Common myeloid progenitor, CD34-positive (primary cell): ENCODE measurements around the gene GCN1.

Source experiments
- CTCF ChIA-PET: fragments of 350-600 bp; sonication (Branson Sonifier 250); formaldehyde crosslinking; loops from one replicate; lab custom pipeline; 2021; ENCODE audit warnings: antibody characterized with exemption; lab: Charles Lee
- POLR2A ChIA-PET: fragments of 350-600 bp; sonication (Branson Sonifier 250); formaldehyde crosslinking; loops from one replicate; lab custom pipeline; 2021; ENCODE audit warnings: antibody characterized with exemption; lab: Charles Lee
- DNase-seq, 3 donors: peaks; one replicate each; pipeline versions ENCODE4 v3.0.0 to v3.0.0-alpha.2; 2013
- H3K27ac ChIP-seq, 2 experiments: 1 replicate in 1 of 2; 2 replicates in 1 of 2; pipeline ENCODE4 v1.7.0; 2013; ENCODE audit warnings: inconsistent platforms in 2 of 2, low read length in 2 of 2, mild to moderate bottlenecking in 2 of 2, low read depth in 1 of 2, moderate library complexity in 1 of 2; ENCODE audit not compliant: severe bottlenecking in 2 of 2, insufficient read depth in 1 of 2, poor library complexity in 1 of 2
- H3K27me3 ChIP-seq, 5 experiments: replicated peaks in 2 of 5; 1 replicate in 3 of 5; 2 replicates in 2 of 5; pipeline versions ENCODE4 v1.6.1 to v1.7.0; 2013; ENCODE audit warnings: low read length in 4 of 5, mild to moderate bottlenecking in 2 of 5, moderate library complexity in 2 of 5, inconsistent platforms in 1 of 5; ENCODE audit not compliant: insufficient read depth in 5 of 5, control insufficient read depth in 4 of 5
- H3K36me3 ChIP-seq, 4 experiments: 1 replicate in 2 of 4; 2 replicates in 2 of 4; pipeline versions ENCODE4 v1.6.1 to v1.7.0; 2013; ENCODE audit warnings: low read length in 3 of 4, control low read depth in 1 of 4, mild to moderate bottlenecking in 1 of 4; ENCODE audit not compliant: control insufficient read depth in 4 of 4, insufficient read depth in 4 of 4
- H3K4me1 ChIP-seq, 4 experiments: 1 replicate in 3 of 4; 2 replicates in 1 of 4; pipeline versions ENCODE4 v1.6.1 to v1.7.1; 2013; ENCODE audit warnings: low read length in 3 of 4, mild to moderate bottlenecking in 3 of 4, control low read depth in 1 of 4, inconsistent platforms in 1 of 4, moderate library complexity in 1 of 4; ENCODE audit not compliant: control insufficient read depth in 4 of 4, insufficient read depth in 4 of 4; ENCODE audit errors: control extremely low read depth in 1 of 4
- H3K4me3 ChIP-seq, 7 experiments: 1 replicate in 4 of 7; 2 replicates in 3 of 7; pipeline versions ENCODE4 v1.5.1 to v1.7.0; 2013; ENCODE audit warnings: mild to moderate bottlenecking in 7 of 7, low read length in 6 of 7, moderate library complexity in 6 of 7, inconsistent platforms in 2 of 7, low read depth in 2 of 7, control low read depth in 1 of 7; ENCODE audit not compliant: insufficient read depth in 4 of 7, control insufficient read depth in 1 of 7; ENCODE audit errors: extremely low read depth in 1 of 7
- H3K9me3 ChIP-seq, 5 experiments: 1 replicate in 4 of 5; 2 replicates in 1 of 5; pipeline versions ENCODE4 v1.6.1 to v1.7.1; 2013; ENCODE audit warnings: low read length in 4 of 5, mild to moderate bottlenecking in 2 of 5, inconsistent platforms in 1 of 5, low read depth in 1 of 5, moderate library complexity in 1 of 5; ENCODE audit not compliant: control insufficient read depth in 4 of 5, insufficient read depth in 2 of 5; ENCODE audit errors: control extremely low read depth in 1 of 5
- WGBS: methylation state at CpG from one replicate; pipeline ENCODE4 v1.1.5; 2013; ENCODE audit not compliant: insufficient coverage; 5-methylcytosine and 5-hydroxymethylcytosine counted together

GCN1 gene

DNA sequence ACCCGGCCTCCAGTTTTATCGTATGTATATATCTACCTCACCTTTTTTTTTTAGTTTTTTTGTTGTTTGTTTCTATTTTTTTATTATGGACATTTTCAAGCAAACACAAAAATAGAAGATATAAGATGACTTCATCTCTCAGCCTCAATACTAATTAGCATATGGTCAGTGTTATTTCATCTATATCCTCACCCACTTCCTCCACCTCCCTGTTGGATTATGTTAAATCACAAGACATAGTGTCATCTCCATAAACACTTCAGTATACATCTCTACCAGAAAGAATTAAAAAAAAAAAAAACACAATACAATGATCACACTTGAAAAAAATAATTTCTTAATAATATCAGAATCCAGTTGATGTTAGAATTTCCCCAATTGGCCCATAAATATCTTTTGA, 112.9 kb downstream of the GCN1 start:
- H3K4me3 ChIP-seq = no peak overlapping the region
- CTCF ChIA-PET = no interaction called here
- no peaks in the 10 kb centered on the region for H3K9me3 ChIP-seq
- H3K27me3 ChIP-seq = no peaks in the 10 kb centered on the region
- WGBS = no CpG with 5 or more reads among the region's 2 CpGs
- DNase-seq = no peak
- POLR2A ChIA-PET = no interaction called here
- H3K4me1 ChIP-seq = peaks cover 0 to 15% (median 6%) of the 10 kb centered on the region in 4 experiments
- H3K36me3 ChIP-seq = no peaks in the 10 kb centered on the region
- no peak overlapping the region for H3K27ac ChIP-seq

DNA sequence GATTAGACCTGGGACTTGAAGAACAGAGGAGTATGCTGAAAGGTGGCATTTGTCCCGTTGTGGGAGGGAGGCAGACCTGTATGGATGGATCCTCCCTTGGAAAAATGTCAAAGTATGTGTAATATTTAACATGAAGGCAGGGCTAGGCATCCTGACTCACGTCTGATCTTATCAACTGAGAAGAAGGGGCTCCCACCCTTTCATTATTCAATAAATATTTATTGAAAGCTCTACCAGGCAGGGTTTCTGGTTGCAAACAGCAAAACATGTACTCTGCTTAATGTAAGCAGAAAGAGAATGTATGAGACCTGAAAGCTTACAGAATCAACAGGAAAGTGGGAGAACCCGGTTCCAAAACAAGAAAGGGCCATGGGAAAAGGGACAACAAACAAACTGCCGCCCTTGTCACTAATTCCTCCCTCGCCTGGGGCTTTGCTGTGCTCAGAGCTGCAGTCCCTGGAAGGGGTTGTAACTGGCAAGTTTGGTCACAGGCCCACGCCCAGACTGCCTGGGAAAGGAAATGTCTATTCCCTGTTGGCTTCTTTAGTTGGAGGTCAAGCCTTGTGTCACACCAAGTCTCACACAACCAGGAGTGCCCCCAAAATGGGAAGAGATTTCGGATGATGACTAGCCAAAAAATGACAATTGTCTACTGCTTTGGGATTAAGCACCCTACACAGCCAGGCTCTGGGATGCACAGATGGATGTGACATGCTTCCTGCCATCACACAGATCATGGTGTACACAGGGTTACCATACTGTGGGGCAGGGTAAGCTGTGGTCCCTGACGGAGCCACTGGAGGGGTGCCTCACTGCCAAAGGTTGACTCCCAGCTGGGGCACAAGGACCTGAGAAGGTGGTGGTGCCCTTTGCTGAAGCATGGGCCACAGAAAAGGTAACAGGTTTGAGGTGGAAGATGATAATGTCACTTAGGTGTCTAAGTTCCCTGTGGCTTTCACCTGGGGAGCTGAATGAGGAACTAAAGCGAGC, 114.8 kb downstream of the GCN1 start:
- Histone ChIP-seq H3K4me3 (no peak overlapping the region), H3K27me3 (no peaks in the 10 kb centered on the region), H3K4me1 (peaks cover 0 to 16% (median 8%) of the 10 kb centered on the region in 4 experiments), H3K27ac (no peak overlapping the region), H3K36me3 (no peaks in the 10 kb centered on the region), H3K9me3 (no peaks in the 10 kb centered on the region)
- DNase-seq = no peak
- CTCF ChIA-PET = no interaction called here
- POLR2A ChIA-PET = no interaction called here
- 93% methylated on average over 6 of the region's 9 CpGs for WGBS

DNA sequence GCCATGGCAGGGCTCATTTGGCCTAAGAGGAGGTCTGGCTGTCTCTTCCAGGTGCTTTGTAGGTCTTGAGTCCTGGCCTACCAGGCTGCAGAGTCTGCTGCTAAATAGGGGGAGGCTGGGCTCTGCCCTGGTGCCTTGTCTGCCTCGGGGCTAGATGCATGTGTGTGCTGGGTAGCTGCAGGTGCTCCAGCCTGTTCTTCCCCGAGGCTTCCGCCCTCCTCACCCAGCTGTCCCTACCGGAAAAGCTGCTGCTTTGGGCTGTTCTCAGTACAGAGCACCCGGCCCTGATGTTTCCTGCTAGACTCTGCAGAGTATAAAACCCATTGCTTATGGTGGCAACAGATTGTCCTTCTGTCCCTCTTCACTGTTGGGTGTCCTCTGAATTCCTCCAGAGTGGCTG, 115.6 kb downstream of the GCN1 start:
- no peaks in the 10 kb centered on the region for H3K27me3 ChIP-seq
- no peak overlapping the region for H3K4me3 ChIP-seq
- no peaks in the 10 kb centered on the region for H3K9me3 ChIP-seq
- ChIA-PET POLR2A (no interaction called here), CTCF (no interaction called here)
- no peak overlapping the region for H3K27ac ChIP-seq
- peaks cover 0 to 16% (median 8%) of the 10 kb centered on the region in 4 experiments for H3K4me1 ChIP-seq
- 60% methylated on average over 5 of the region's 5 CpGs for WGBS
- H3K36me3 ChIP-seq = no peaks in the 10 kb centered on the region
- peak; percentile 6 to 78 (median 62) for DNase-seq

- DNase-seq = no peak
- Histone ChIP-seq H3K36me3 (no peaks in the 10 kb centered on the region), H3K27me3 (no peaks in the 10 kb centered on the region), H3K27ac (no peak overlapping the region), H3K9me3 (no peaks in the 10 kb centered on the region), H3K4me1 (peaks cover 0 to 16% (median 8%) of the 10 kb centered on the region in 4 experiments), H3K4me3 (no peak overlapping the region)
- CTCF ChIA-PET = no interaction called here
- POLR2A ChIA-PET = no interaction called here
- WGBS = 98% methylated on average over 5 of the region's 6 CpGs
Observed at GRCh38 chr12:120077260-120077659, 117.3 kb downstream of the GCN1 start.
